Right kidney (tissue), 1 donor: ENCODE data around the gene TFDP2.

Experiments used
- DNase-seq: peaks from one replicate; pipeline ENCODE4 v3.0.0-alpha.2; 2016

Gene TFDP2

GRCh38 chr3:141969711-141970110 lies 179.6 kb downstream of the TFDP2 start:
- DNase-seq, result no peak

DNA sequence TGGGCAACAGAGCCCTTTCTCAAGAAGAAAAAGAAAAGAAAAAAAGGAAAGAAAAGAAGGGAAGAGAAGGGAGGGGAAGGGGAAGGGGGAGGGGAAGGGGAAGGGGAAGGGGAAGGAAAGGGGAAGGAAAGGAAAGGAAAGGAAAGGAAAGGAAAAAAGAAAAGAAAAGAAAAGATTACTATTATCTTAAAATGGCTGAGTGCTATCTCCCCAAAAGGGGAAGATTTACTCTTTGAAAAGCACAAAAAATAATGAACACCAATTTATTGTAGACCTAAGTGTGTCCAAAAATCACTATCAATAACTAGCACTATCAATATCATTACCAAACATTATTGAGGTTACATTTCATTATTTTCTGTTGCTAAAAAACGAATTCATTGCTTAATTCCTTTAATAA lies 183.9 kb downstream of the TFDP2 start:
- no peak for DNase-seq

- DNase-seq, result no peak
These were observed 186.0 kb downstream of the TFDP2 start for GRCh38 chr3:141963301-141963700.

DNA sequence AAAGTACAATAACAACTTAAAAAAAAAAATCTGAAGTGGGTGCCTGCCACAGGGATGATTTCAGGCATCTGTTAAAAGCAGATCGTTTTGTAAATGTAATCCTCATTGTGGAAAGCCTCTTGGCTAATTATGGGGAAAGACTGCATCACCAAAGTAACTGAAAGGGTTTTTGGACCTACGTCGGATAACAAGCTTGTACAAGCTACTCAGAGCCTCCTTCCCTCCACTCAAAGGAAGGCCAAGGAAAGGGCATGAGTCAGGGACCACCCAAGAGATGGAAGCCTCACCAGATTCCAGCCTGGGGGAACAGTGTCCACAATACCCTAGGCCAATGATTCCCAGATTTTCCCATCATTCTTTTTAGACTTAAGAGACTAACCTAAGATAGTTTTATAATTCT lies 188.6 kb downstream of the TFDP2 start:
- DNase-seq, result no peak

GRCh38 chr3:141959589-141960554 lies 189.5 kb downstream of the TFDP2 start:
- no peak for DNase-seq

GRCh38 chr3:141955175-141955574 lies 194.2 kb downstream of the TFDP2 start:
- no peak for DNase-seq

- DNase-seq, result no peak
These were observed 196.7 kb downstream of the TFDP2 start for GRCh38 chr3:141952611-141953010.

DNA sequence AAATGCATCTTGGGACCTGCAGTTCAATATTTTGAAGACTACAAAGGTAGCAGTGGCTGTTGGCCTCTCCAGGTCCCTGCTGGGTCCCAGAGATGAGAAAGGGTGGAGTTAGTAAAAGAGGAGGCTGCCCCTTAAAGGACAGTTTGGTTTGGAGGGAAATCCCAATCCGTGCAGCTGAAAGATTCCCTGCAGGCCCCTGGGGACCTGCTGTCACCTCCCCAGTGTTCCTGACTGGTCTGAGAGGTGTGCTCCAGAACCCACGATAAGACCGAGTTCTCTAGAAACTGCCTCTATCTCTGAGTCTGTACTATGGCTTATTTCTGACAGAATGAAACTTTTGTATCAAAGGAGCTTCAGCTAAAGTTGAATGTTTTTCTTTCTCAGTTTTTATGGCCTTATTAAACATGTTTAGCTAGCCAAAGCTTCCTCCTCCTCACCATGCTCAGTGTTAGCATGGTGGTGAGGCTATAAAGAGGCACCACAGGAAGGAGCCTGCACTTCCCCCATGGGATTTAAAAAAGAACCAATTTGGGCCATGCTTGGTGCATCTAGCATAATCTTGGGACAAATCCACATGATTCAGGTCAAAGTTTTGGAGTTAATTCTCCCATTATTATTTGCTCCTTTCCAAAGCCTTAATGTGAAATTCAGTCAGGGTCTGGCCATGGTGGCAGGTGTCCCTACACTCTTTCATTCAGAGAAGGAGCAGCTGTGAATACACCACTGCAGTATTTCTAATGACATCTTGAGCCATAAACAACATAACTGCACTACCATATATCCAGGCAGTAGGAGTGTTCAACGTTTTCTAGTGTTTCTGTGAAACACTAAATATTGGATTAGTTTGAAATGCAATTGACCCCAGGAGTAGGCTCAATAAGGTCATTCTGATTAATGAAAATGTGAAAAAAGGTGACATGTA lies 198.5 kb downstream of the TFDP2 start:
- DNase-seq, result no peak

GRCh38 chr3:141949972-141950371 lies 199.4 kb downstream of the TFDP2 start:
- no peak for DNase-seq

DNA sequence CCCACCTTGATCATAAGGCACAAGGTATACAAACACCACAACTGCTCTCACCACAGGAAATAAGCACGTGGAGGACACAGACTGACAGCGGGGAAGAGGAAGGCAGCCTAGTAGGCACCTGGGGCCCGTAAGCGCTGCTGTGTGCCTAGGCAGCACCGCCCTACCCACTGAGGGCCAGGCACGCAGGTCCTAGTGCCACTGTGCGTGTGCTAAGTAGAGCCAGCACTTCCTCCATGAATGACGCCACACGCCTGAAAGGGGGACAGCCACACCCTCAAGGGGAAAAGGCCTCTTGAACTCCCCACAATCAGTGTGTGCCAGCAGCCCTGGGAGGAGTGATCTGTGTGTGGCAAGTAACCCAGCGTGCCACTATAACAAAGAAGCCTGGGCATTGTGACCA lies 199.9 kb downstream of the TFDP2 start:
- DNase-seq, result no peak

- DNase-seq, result no peak
These were observed 203.4 kb downstream of the TFDP2 start for GRCh38 chr3:141945726-141946485.

DNA sequence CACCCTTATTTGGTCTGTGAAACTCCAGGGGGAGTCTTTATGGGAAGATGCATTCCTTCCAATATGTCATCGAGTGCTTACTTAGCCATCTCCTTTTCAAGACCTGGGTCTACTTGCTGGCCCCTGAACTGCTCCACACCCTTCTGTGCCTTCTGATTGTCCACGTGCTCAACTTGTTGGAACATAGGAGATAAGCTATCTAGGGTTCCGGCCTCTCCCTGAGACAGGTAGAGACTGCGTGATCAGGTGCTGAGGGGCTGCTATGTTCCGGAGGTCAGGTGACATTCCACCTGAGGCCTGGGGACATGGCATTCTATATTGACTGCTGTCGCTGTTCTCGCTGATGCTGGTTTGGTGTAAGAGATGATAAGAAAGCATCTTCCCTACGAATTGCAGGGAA lies 207.3 kb downstream of the TFDP2 start:
- no peak for DNase-seq

DNA sequence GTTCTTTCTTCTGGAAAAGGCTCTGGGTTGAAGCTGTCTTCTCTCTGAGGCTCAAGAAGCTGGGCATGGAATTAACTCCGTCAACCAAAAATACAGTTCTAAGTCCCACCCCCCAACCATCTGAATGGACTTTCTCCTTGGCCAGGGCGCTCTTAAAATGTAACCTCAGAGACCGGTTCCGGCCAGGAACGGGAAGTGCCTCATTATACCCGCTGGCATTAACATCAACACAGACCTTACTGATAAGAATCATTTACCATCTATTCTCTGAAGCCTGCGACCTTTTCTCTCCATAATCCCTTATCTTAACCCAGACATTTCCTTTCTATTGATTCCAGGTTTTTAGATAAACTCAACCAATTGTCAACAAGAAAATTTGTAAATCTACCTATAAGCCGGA lies 208.3 kb downstream of the TFDP2 start:
- DNase-seq, result no peak

DNA sequence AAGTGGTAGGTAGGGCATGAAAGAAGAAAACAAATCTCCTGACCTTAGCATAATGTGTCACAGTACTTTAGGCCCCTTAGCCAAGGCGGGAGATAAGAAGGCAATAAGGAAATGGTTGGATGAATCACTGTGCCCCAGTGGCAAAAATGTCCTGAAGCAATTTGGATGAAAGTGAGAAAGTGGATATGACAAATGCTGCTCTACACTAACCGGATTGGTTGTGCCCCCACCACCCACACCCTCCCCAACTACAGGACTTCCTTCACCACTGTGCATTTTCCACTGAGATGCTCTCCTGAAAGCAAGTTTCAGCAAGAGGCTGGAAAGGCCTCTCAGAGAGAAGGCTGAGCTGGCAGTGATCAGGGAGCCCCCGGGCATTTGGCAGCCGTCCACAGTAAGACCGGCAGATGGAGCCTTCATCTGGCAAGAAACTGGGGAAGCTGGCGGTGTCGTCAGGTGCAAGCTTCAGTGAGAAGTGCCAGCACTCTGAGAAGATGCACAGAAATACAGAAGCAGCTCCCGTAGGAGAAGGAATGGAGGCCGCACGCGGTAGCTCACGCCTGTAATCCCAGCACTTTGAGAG lies 209.1 kb downstream of the TFDP2 start:
- DNase-seq, result no peak

DNA sequence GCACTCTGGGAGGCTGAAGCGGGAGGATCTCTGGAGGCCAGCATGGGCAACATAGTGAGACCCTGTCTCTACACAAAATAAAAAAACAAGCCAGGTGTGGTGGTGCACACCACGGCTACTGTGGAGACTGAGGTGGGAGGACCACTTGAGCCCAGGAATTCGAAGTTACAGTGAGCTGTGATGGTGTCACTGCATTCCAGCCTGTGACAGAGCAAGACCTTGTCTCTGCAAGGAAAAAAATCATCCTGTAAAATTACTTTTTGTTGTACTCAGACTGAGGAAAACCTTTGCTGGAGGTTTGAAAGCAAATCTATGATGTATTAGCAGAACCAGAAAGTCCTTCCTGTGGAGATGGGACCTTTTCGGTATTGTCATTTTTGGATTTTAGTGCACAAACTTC lies 209.6 kb downstream of the TFDP2 start:
- DNase-seq, result no peak

DNA sequence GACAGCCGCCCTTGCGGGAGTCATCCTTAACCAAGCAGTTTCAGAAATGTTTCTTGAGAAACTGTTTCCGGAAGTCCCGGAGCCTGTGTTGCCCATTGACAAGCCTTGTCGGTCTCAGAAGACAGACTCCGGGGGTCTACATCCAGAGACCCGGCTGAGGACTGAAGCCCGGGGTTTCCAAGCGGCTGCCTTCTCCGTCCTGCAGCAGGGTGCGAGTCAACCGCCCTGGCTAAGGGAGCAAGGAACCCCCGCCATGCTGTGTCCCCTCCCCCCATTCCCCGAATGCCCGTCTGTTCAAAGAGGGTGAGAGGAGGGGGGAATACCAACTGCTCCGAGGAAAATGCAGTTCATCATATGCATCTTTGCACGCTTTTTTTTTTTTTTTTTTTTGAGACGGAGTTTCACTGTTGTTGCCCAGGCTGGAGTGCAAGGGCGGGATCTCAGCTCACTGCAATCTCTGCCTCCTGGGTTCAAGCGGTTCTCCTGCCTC lies 211.3 kb downstream of the TFDP2 start:
- no peak for DNase-seq

DNA sequence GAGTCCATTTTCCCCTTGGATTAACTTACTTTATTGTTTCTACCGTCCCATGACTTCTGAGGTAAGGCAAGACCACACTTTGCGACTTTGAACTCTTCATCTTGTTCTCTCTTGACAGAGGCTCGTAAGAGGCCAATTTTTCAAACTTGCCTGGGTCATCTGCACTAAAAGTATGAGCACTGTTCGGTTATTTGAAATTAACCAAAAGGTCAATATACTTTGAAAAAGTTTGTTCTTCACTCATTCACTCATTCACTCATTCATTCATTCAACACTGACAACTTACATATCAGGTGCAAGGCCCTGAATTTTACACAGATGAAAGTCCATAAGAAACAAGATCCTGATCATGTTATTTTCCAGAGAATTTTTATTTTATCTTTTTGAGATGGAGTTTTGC lies 215.0 kb downstream of the TFDP2 start:
- no peak for DNase-seq

DNA sequence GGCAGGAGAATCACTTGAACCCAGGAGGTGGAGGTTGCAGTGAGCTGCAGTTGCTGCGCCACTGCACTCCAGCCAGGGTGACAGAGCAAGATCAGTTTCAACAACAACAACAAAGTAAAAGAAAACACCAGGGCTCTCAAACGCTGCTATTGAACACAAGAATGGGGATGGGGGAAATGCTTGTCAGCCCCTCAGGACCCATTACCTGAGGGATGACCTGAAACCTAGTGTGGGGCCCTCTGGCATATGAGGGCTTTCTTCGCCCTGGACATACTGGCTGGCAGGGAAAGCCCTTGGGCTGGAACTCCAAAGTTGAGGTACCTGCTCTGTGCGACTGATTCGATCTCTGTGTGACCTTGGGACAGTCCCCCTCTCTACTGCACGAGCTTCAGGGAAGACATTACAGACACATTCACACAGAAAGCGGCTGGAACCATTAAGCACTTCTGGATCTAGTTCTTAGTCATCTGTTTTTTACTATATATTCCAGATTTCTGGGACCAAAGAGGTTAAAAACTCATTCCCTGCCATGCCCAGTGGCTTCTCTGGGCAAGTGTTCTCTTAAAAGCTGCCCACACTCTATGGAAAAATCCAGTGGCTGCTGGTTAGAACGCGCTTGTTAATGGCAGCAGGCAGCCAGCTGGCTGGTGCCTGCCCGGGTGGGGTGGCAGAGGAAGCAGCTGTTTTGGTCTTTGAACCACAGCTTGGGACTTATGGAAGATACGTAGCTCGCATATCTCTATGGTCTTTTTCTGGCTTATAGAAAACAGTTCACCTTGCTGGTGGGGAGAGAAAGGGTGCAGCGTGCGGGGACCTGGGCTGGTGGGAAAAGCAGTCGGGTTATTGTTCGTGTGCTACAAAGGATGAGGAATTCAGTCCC lies 215.7 kb downstream of the TFDP2 start:
- no peak for DNase-seq

DNA sequence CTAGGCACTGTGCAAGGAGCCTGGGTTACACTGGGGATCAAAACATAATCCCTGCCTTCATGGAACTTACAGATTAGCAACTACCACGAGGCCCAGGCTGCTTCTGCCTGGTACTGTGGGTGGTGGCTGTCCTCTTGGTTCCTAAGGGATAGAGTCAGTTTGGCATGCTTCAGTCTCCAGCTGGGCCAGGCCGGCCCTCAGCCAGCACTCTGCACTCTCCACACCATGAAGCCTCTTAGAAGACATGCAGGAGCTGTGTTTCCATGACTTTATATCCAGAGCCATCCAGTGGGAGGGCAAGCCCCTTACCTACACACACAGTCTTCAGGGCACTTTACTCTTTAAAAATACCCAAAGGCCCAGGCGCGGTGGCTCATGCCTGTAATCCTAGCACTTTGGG lies 218.5 kb downstream of the TFDP2 start:
- DNase-seq, result no peak

- no peak for DNase-seq
These were observed 219.9 kb downstream of the TFDP2 start for GRCh38 chr3:141929341-141929995.
